ENCODE measurements around the gene TUT1. TPM values are rescaled to one million over a fixed set of nuclear protein-coding genes. Genes with fewer than 3 reads are reported as not detected.
"Not testable (repeated sequence)": the region's sequence is repeated elsewhere in the genome, so short reads cannot be mapped to it uniquely, and the experiment has no call there.

Gene TUT1
- total and polyA plus RNA-seq, 8 donors: 12.0 to 33.4 (median 15.8) TPM

DNA sequence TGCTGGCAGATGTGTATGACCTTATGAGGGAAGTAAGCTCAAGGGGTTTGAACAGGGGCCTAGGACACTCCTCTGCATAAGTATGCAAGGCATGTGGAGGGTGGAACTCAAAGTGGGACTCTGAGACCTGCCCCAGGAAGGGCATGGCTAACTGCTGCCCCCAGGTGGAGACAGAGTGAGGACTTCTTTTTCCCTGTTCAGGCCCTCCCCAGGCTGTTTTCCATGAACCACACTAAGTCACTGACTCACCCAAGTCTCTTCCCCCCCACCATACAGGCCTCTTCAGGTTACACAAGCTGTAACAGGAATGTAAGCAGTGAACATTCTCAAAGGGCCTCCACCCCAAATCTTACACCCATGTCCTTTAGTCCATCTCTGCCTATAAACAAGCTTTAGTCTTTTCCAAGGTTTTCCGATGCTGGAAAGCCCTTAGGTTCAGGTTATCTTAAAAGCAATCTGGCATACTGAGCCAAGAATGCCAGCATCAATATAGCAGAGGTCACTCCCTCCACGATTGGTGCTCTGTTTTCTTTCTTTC is 30.7 kb downstream of the TUT1 start:
- ATAC-seq (peak; percentile 69 to 84 (median 74)), FAIRE-seq (no peak), DNase-seq (peak in 5 of 6 donors; percentile 61 to 84 (median 76))
- H3K27me3 ChIP-seq: no peaks in the 10 kb centered on the region
- WGBS, 2 donors: 23 to 30% methylated on average over 2 of the region's 2 CpGs
- peaks cover 0 to 36% (median 25%) of the 10 kb centered on the region in 3 donors for H3K36me3 ChIP-seq
- intact Hi-C loops (cut with DNase I): loop anchor here in 1 of 3 donors (5.0 kb wide), 1 partner anchor 138 kb away; no protein-coding TSS in a partner anchor
- peak overlapping the region; percentile 22 to 57 (median 33) for H3K27ac ChIP-seq
- H3K4me1 ChIP-seq: peaks cover 7 to 17% (median 8%) of the 10 kb centered on the region in 3 donors
- TF ChIP-seq, protein P1, sequence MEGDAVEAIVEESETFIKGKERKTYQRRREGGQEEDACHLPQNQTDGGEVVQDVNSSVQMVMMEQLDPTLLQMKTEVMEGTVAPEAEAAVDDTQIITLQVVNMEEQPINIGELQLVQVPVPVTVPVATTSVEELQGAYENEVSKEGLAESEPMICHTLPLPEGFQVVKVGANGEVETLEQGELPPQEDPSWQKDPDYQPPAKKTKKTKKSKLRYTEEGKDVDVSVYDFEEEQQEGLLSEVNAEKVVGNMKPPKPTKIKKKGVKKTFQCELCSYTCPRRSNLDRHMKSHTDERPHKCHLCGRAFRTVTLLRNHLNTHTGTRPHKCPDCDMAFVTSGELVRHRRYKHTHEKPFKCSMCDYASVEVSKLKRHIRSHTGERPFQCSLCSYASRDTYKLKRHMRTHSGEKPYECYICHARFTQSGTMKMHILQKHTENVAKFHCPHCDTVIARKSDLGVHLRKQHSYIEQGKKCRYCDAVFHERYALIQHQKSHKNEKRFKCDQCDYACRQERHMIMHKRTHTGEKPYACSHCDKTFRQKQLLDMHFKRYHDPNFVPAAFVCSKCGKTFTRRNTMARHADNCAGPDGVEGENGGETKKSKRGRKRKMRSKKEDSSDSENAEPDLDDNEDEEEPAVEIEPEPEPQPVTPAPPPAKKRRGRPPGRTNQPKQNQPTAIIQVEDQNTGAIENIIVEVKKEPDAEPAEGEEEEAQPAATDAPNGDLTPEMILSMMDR (IDR thresholded peaks at IDR 0.05): peak in 3 of 4 donors; percentile 28 to 48 (median 38)
- no peaks in the 10 kb centered on the region for H3K9me3 ChIP-seq
- no peak overlapping the region for H3K4me3 ChIP-seq

DNA sequence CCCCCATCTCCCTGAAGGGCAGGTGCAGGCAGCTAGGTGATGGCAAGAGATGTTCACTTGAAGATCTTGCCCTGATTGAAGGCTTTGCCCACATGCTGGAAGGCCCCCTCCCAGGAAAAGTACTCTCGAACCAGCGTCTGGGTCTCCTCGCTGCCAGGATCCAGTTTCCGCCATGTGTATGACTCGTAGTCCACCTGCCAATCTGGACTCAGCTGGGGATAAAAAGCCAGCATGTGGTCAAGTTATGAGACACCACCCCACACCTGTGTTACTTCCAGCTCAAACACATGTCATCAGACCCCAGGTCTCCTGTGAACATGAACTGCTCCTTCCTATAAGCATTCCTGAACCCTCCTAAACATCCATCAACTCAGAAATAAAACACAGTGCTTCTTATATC is 31.7 kb downstream of the TUT1 start:
- not testable (repeated sequence) for ATAC-seq, H3K4me3 ChIP-seq, H3K27ac ChIP-seq, DNase-seq, H3K27me3 ChIP-seq, H3K9me3 ChIP-seq, FAIRE-seq
- intact Hi-C loops (cut with DNase I): loop anchor here in 1 of 3 donors (5.0 kb wide), 1 partner anchor 137 kb away; no protein-coding TSS in a partner anchor
- 87 to 88% methylated on average over 5 of the region's 5 CpGs for WGBS, 2 donors
- Histone ChIP-seq H3K36me3 (peaks cover 0 to 34% (median 18%) of the 10 kb centered on the region in 3 donors), H3K4me1 (peaks cover 7 to 26% (median 18%) of the 10 kb centered on the region in 3 donors)

- H3K9me3 ChIP-seq: no peaks in the 10 kb centered on the region
- TF ChIP-seq, protein P1 (IDR thresholded peaks at IDR 0.05): no peak
- peaks cover 0 to 34% (median 18%) of the 10 kb centered on the region in 3 donors for H3K36me3 ChIP-seq
- H3K27ac ChIP-seq: no peak overlapping the region
- intact Hi-C loops (cut with DNase I): no loop called here
- ATAC-seq (no peak), DNase-seq (no peak), FAIRE-seq (no peak)
- H3K27me3 ChIP-seq: no peaks in the 10 kb centered on the region
- H3K4me3 ChIP-seq: no peak overlapping the region
- peaks cover 7 to 30% (median 22%) of the 10 kb centered on the region in 3 donors for H3K4me1 ChIP-seq
- WGBS, 2 donors: 91 to 92% methylated on average over 8 of the region's 8 CpGs
These were observed 32.1 kb downstream of the TUT1 start for GRCh38 chr11:62559204-62559603.

DNA sequence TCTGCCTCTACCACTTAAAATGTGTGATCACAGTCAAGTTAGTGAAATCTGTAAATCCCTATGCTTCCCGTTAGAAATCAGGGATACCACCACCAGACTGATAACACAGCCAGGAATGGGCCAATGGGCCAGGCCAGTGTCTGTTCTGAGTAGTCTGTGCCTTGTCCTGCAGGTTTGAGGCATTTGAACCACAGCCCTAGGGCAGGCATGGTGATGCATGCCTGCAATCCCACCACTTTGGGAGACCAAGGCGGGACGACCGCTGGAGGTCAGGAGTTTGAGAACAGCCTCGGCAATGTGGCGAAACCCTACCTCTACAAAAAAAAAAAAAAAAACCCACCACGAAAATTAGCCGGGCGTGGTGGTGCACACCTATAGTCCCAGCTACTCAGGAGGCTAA is 32.7 kb downstream of the TUT1 start:
- intact Hi-C loops (cut with DNase I): no loop called here
- DNase-seq (peak in 1 of 6 donors; percentile 30), FAIRE-seq (no peak), ATAC-seq (no peak)
- 86 to 92% methylated on average over 9 of the region's 9 CpGs for WGBS, 2 donors
- Histone ChIP-seq H3K27me3 (no peaks in the 10 kb centered on the region), H3K27ac (no peak overlapping the region), H3K9me3 (no peaks in the 10 kb centered on the region), H3K36me3 (peaks cover 0 to 32% (median 18%) of the 10 kb centered on the region in 3 donors), H3K4me3 (no peak overlapping the region), H3K4me1 (peaks cover 7 to 36% (median 27%) of the 10 kb centered on the region in 3 donors)
- TF ChIP-seq, protein P1 (IDR thresholded peaks at IDR 0.05): no peak

GRCh38 chr11:62556875-62557631 is 34.3 kb downstream of the TUT1 start:
- FAIRE-seq (no peak), DNase-seq (peak in 2 of 6 donors; percentile 13 to 17), ATAC-seq (no peak)
- H3K4me1 ChIP-seq: peaks cover 18 to 50% (median 39%) of the 10 kb centered on the region in 3 donors
- WGBS, 2 donors: 74 to 75% methylated on average over 3 of the region's 3 CpGs
- TF ChIP-seq, protein P1 (IDR thresholded peaks at IDR 0.05): no peak
- H3K27ac ChIP-seq: peak overlapping the region; percentile 6 to 93 (median 68)
- peaks cover 0 to 19% (median 11%) of the 10 kb centered on the region in 3 donors for H3K36me3 ChIP-seq
- H3K9me3 ChIP-seq: no peaks in the 10 kb centered on the region
- intact Hi-C loops (cut with DNase I): loop anchor here in 1 of 3 donors (2.0 kb wide), 1 partner anchor 16 kb away; the partner anchor contains the start of gene EEF1G
- H3K27me3 ChIP-seq: no peaks in the 10 kb centered on the region
- H3K4me3 ChIP-seq: no peak overlapping the region
